HEK293T (cell line): ENCODE measurements around the gene SHROOM1.

ENCODE experiments used
- FOXM1 ChIP-seq: fragments of 450-650 bp; IDR thresholded peaks from 2 replicates; pipeline ENCODE4 v1.6.1; 2017; ENCODE audit warnings: mild to moderate bottlenecking, borderline replicate concordance
- SUZ12 ChIP-seq: fragments of 450-650 bp; IDR thresholded peaks from 2 replicates; pipeline ENCODE4 v1.6.1; 2016; ENCODE audit warnings: mild to moderate bottlenecking

- no peak for TF ChIP-seq SUZ12
- TF ChIP-seq FOXM1 = no peak
These were observed 48.3 kb downstream of the SHROOM1 start for GRCh38 chr5:132782101-132782500.
